Transverse colon (tissue), 4 donors: Measurements from ENCODE around the gene RBBP9. TPM values are rescaled to one million over a fixed set of nuclear protein-coding genes. Genes with fewer than 3 reads are reported as not detected.

ENCODE experiments used
- DNase-seq: peaks from one replicate; pipeline ENCODE4 v3.0.0-alpha.2; 2019
- H3K27ac ChIP-seq, 4 donors: fragments of 200-600 bp; sonication (generic); 2 replicates each; pipeline ENCODE4 v1.5.1; 2016 to 2018; ENCODE audit warnings: inconsistent platforms in 4 of 4
- H3K27me3 ChIP-seq: fragments of 200-600 bp; sonication (generic); 2 replicates; pipeline ENCODE4 v1.5.1; 2017; ENCODE audit warnings: inconsistent platforms
- H3K36me3 ChIP-seq, 4 donors: fragments of 200-600 bp; sonication (generic); 2 replicates each; pipeline ENCODE4 v1.5.1; 2017 to 2019; ENCODE audit warnings: inconsistent platforms in 4 of 4
- H3K4me1 ChIP-seq, 4 donors: fragments of 200-600 bp; sonication (generic); 2 replicates each; pipeline ENCODE4 v1.5.1; 2017 to 2020; ENCODE audit warnings: inconsistent platforms in 4 of 4
- H3K4me3 ChIP-seq, 4 donors: fragments of 200-600 bp; sonication (generic); 1 replicate in 1 of 4; 2 replicates in 3 of 4; pipeline versions ENCODE4 v1.5.1 to v1.6.1; 2017 to 2019; ENCODE audit warnings: inconsistent platforms in 4 of 4
- H3K9me3 ChIP-seq, 2 donors: fragments of 200-600 bp; sonication (generic); 2 replicates each; pipeline ENCODE4 v1.5.1; 2017 to 2019; ENCODE audit warnings: inconsistent platforms in 2 of 2
- CTCF ChIP-seq, 5 experiments: fragments of 200-600 bp in 3 of 5; fragments of 450-650 bp in 2 of 5; sonication (generic) in 3 of 5; IDR thresholded peaks; 1 replicate in 2 of 5; 2 replicates in 3 of 5; pipeline ENCODE4 v1.5.1; 2016 to 2017; ENCODE audit warnings: antibody characterized with exemption in 5 of 5, inconsistent platforms in 3 of 5, mild to moderate bottlenecking in 2 of 5, moderate library complexity in 1 of 5
- EP300 ChIP-seq: sonication (generic); formaldehyde crosslinking; IDR thresholded peaks from one replicate; pipeline ENCODE4 v1.6.1; 2017; ENCODE audit warnings: antibody characterized with exemption, low read depth
- POLR2A ChIP-seq: fragments of 450-650 bp; IDR thresholded peaks from one replicate; pipeline ENCODE4 v1.6.1; 2016; ENCODE audit warnings: antibody characterized with exemption, mild to moderate bottlenecking, moderate library complexity
- POLR2AphosphoS5 ChIP-seq, 3 donors: sonication (generic); formaldehyde crosslinking; IDR thresholded peaks; one replicate each; pipeline ENCODE4 v1.6.1; 2016; ENCODE audit warnings: antibody characterized with exemption in 3 of 3
- WGBS, 2 donors: methylation state at CpG; one replicate each; pipeline ENCODE4 v1.1.5; 2018; ENCODE audit warnings: low coverage in 1 of 2; 5-methylcytosine and 5-hydroxymethylcytosine counted together
- in situ Hi-C, 4 donors: fragments of 200-750 bp; cut with MboI; loops; one replicate each; pipeline versions ENCODE4 v1.15.0 to v1.15.1; 2017; ENCODE audit warnings: low sequenced_read_pairs in 3 of 4, low pct_ligation_motif_present in 1 of 4, low pct_unique_long_range_greater_than_20kb in 1 of 4
- intact Hi-C: fragments of 100-400 bp; cut with DNase I; formaldehyde crosslinking; loops from one replicate; pipeline ENCODE4 v1.15.1; 2023; ENCODE audit warnings: low total_unique reads
- total RNA-seq, 4 donors: library from RNA; depleted of rRNA; stranded (reverse); fragments of >200 nt; gene quantifications; one replicate each; pipeline ENCODE4 v1.1.0, GENCODE V29; 2016

The RBBP9 gene
- total RNA-seq, 4 donors from 2014 or later: 0.40 to 11.7 (median 6.0) TPM

GRCh38 chr20:18513208-18513607 lies 16.2 kb upstream of the RBBP9 start:
- DNase-seq: no peak
- TF ChIP-seq CTCF (IDR thresholded peaks at IDR 0.05) (no peak), EP300 (no peak), POLR2AphosphoS5 (IDR thresholded peaks at IDR 0.05) (no peak), POLR2A (no peak)
- H3K36me3 ChIP-seq: peaks cover 0 to 54% (median 11%) of the 10 kb centered on the region in 4 donors
- H3K4me1 ChIP-seq: peaks cover 0 to 25% (median 7%) of the 10 kb centered on the region in 4 donors
- in situ Hi-C loops: no loop called here
- H3K4me3 ChIP-seq: no peak overlapping the region
- H3K27me3 ChIP-seq: no peaks in the 10 kb centered on the region
- no peaks in the 10 kb centered on the region for H3K9me3 ChIP-seq
- WGBS, 2 donors: 82 to 83% methylated on average over 7 of the region's 7 CpGs
- intact Hi-C loops: no loop called here
- no peak overlapping the region for H3K27ac ChIP-seq

- no peak overlapping the region for H3K4me3 ChIP-seq
- in situ Hi-C loops: no loop called here
- H3K4me1 ChIP-seq: peaks cover 0 to 31% (median 10%) of the 10 kb centered on the region in 4 donors
- DNase-seq: no peak
- 82 to 93% methylated on average over 1 of the region's 1 CpG for WGBS, 2 donors
- intact Hi-C loops: no loop called here
- no peak overlapping the region for H3K27ac ChIP-seq
- no peak for TF ChIP-seq POLR2A
- no peak for TF ChIP-seq EP300
- TF ChIP-seq POLR2AphosphoS5 (IDR thresholded peaks at IDR 0.05): no peak
- no peak for TF ChIP-seq CTCF (IDR thresholded peaks at IDR 0.05)
- no peaks in the 10 kb centered on the region for H3K27me3 ChIP-seq
- no peaks in the 10 kb centered on the region for H3K9me3 ChIP-seq
- peaks cover 0 to 48% (median 11%) of the 10 kb centered on the region in 4 donors for H3K36me3 ChIP-seq
Observed at GRCh38 chr20:18511571-18511970, 14.5 kb upstream of the RBBP9 start.

- DNase-seq: peak; percentile 99
- in situ Hi-C loops: no loop called here
- TF ChIP-seq POLR2AphosphoS5 (IDR thresholded peaks at IDR 0.05) (peak; percentile 85 to 92 (median 90)), EP300 (no peak), CTCF (IDR thresholded peaks at IDR 0.05) (no peak), POLR2A (peak; percentile 87)
- Histone ChIP-seq H3K27ac (peak within 1 kb of the TSS; percentile 94 to 98 (median 96)), H3K4me1 (peaks cover 0 to 31% (median 10%) of the 10 kb centered on the region in 4 donors), H3K27me3 (peaks cover 9% of the 10 kb centered on the region), H3K36me3 (peaks cover 0 to 18% (median 3%) of the 10 kb centered on the region in 4 donors), H3K9me3 (no peaks in the 10 kb centered on the region), H3K4me3 (peak within 1 kb of the TSS; percentile 53 to 85 (median 80))
- intact Hi-C loops: no loop called here
- WGBS, 2 donors: 0% methylated on average over 13 to 68 of the region's 69 CpGs
Observed at GRCh38 chr20:18507218-18508191, 10.5 kb upstream of the RBBP9 start, which contains the start of gene SEC23B. Gene SEC23B (plus strand): TSS chr20:18507940. CDS start chr20:18510836, 2,896 bp downstream.

- Histone ChIP-seq H3K4me1 (peaks cover 0 to 29% (median 10%) of the 10 kb centered on the region in 4 donors), H3K27me3 (peaks cover 9% of the 10 kb centered on the region), H3K36me3 (peaks cover 0 to 11% (median 3%) of the 10 kb centered on the region in 4 donors), H3K4me3 (peak overlapping the region; percentile 27 to 85 (median 68)), H3K27ac (peak overlapping the region; percentile 94 to 98 (median 96)), H3K9me3 (no peaks in the 10 kb centered on the region)
- in situ Hi-C loops: no loop called here
- peak; percentile 10 for DNase-seq
- intact Hi-C loops: no loop called here
- WGBS, 2 donors: 56 to 69% methylated on average over 8 of the region's 8 CpGs
- no peak for TF ChIP-seq CTCF (IDR thresholded peaks at IDR 0.05)
- no peak for TF ChIP-seq POLR2A
- no peak for TF ChIP-seq POLR2AphosphoS5 (IDR thresholded peaks at IDR 0.05)
- no peak for TF ChIP-seq EP300
Observed at GRCh38 chr20:18506744-18507143, 9.7 kb upstream of the RBBP9 start.
